Cardiac atrium fibroblast (primary cell): ENCODE data around the gene DNAAF6. TPM values are rescaled to one million over a fixed set of nuclear protein-coding genes. Genes with fewer than 3 reads are reported as not detected.

Source experiments
- total RNA-seq: library from RNA; depleted of rRNA; stranded (reverse); fragments of >200 nt; gene quantifications from 2 replicates; pipeline ENCODE4 v1.2.3, GENCODE V29; 2015

The DNAAF6 gene
- not detected in 2 replicates for total RNA-seq

GRCh38 chrX:107205770-107206696 is at the start of gene DNAAF6, which contains the start of gene NUP62CL:
Gene DNAAF6, plus strand, starts transcription at chrX:107206611. Its CDS starts 6,265 bp downstream, at chrX:107212876.
Gene NUP62CL, minus strand, starts transcription at chrX:107206433. Its CDS starts 31,287 bp downstream, at chrX:107175146.

Other genes starting within 250 kb of the DNAAF6 start
- gene MORC4, start 206.4 kb upstream of the DNAAF6 start, total RNA-seq: 13.0 and 15.6 TPM in 2 replicates
- gene RBM41, start 87.8 kb upstream of the DNAAF6 start, total RNA-seq: 7.5 and 11.2 TPM in 2 replicates
- not detected in 2 replicates for gene NUP62CL, start 178 bp upstream of the DNAAF6 start, total RNA-seq
- gene FRMPD3, start 243.0 kb downstream of the DNAAF6 start, total RNA-seq: not detected in 2 replicates